Measurements from ENCODE around the gene RNF5. TPM values are rescaled to one million over a fixed set of nuclear protein-coding genes. Genes with fewer than 3 reads are reported as not detected.
A peak's percentile ranks its signal among the peaks of the same experiment; 100 is the strongest.

The RNF5 gene
- total and polyA plus RNA-seq, 9 of the 15 experiments (the other 6 are each of a cell fraction or from before 2014, with no cell fraction given), result 62.2 to 245 (median 129) TPM

DNA sequence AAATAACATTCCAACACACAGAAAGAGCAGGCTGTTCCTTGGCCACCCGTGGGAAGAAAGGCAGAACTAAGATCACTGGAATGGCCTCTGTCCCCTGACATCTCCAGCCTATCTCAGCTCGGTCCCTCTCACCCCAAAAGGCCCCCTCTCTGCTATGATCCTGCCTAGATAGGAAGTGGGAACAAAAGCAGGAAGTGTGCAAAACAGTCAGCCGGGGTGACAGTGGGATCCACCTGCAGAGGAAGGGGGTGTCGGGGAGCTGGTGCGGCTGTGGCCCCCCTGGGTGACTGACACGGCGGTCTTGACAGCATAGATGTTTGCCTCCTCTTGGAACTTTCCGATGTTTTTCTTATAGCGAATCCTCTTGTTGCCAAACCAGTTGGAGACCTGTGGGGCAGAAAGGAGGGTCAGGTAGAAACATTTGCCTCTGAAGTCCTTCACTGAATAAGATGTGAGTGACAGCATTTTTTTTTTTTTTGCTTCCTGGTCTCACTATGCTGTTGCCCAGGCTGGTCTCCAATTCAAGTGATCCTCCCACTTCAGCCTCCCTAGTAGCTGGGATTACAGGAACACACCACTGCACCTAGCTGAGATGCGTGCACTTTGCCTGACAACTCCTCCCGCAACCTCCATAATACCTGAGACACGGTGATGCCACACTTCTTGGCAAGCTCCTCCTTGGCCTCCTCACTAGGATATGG, 9.0 kb downstream of the RNF5 start (continued):
- TF ChIP-seq IRF2 (CRISPR knock-in tag; IDR thresholded peaks at IDR 0.05), result no peak
- TF ChIP-seq, protein P1, sequence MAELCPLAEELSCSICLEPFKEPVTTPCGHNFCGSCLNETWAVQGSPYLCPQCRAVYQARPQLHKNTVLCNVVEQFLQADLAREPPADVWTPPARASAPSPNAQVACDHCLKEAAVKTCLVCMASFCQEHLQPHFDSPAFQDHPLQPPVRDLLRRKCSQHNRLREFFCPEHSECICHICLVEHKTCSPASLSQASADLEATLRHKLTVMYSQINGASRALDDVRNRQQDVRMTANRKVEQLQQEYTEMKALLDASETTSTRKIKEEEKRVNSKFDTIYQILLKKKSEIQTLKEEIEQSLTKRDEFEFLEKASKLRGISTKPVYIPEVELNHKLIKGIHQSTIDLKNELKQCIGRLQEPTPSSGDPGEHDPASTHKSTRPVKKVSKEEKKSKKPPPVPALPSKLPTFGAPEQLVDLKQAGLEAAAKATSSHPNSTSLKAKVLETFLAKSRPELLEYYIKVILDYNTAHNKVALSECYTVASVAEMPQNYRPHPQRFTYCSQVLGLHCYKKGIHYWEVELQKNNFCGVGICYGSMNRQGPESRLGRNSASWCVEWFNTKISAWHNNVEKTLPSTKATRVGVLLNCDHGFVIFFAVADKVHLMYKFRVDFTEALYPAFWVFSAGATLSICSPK (IDR thresholded peaks at IDR 0.05; ENCODE audit: borderline replicate concordance), result no peak
- TF ChIP-seq ZNF75A (CRISPR knock-in tag; IDR thresholded peaks at IDR 0.05), result no peak
- TF ChIP-seq SPI1 (IDR thresholded peaks at IDR 0.05; ENCODE audit: borderline replicate concordance, low read depth, low read length), result peak; percentile 65; the same call in 1 of the 2 replicates
- no peak for TF ChIP-seq NFATC3 (IDR thresholded peaks at IDR 0.05)
- TF ChIP-seq, protein P2, sequence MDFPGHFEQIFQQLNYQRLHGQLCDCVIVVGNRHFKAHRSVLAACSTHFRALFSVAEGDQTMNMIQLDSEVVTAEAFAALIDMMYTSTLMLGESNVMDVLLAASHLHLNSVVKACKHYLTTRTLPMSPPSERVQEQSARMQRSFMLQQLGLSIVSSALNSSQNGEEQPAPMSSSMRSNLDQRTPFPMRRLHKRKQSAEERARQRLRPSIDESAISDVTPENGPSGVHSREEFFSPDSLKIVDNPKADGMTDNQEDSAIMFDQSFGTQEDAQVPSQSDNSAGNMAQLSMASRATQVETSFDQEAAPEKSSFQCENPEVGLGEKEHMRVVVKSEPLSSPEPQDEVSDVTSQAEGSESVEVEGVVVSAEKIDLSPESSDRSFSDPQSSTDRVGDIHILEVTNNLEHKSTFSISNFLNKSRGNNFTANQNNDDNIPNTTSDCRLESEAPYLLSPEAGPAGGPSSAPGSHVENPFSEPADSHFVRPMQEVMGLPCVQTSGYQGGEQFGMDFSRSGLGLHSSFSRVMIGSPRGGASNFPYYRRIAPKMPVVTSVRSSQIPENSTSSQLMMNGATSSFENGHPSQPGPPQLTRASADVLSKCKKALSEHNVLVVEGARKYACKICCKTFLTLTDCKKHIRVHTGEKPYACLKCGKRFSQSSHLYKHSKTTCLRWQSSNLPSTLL (IDR thresholded peaks at IDR 0.05), result no peak
- TF ChIP-seq, protein P3, sequence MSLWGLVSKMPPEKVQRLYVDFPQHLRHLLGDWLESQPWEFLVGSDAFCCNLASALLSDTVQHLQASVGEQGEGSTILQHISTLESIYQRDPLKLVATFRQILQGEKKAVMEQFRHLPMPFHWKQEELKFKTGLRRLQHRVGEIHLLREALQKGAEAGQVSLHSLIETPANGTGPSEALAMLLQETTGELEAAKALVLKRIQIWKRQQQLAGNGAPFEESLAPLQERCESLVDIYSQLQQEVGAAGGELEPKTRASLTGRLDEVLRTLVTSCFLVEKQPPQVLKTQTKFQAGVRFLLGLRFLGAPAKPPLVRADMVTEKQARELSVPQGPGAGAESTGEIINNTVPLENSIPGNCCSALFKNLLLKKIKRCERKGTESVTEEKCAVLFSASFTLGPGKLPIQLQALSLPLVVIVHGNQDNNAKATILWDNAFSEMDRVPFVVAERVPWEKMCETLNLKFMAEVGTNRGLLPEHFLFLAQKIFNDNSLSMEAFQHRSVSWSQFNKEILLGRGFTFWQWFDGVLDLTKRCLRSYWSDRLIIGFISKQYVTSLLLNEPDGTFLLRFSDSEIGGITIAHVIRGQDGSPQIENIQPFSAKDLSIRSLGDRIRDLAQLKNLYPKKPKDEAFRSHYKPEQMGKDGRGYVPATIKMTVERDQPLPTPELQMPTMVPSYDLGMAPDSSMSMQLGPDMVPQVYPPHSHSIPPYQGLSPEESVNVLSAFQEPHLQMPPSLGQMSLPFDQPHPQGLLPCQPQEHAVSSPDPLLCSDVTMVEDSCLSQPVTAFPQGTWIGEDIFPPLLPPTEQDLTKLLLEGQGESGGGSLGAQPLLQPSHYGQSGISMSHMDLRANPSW (CRISPR knock-in tag; IDR thresholded peaks at IDR 0.05), result no peak
- TF ChIP-seq TGIF2 (CRISPR knock-in tag; IDR thresholded peaks at IDR 0.05), result no peak
- TF ChIP-seq NR2C1 (IDR thresholded peaks at IDR 0.05), result no peak
- TF ChIP-seq NR2C1 (tag; IDR thresholded peaks at IDR 0.05), result no peak
- TF ChIP-seq ZNF699 (CRISPR knock-in tag; IDR thresholded peaks at IDR 0.05; ENCODE audit: insufficient replicate concordance), result no peak
- no peak for TF ChIP-seq KDM1A (IDR thresholded peaks at IDR 0.05)
- no peak for TF ChIP-seq HNRNPL (IDR thresholded peaks at IDR 0.05; ENCODE audit: low read depth, low read length)
- TF ChIP-seq, protein P4, sequence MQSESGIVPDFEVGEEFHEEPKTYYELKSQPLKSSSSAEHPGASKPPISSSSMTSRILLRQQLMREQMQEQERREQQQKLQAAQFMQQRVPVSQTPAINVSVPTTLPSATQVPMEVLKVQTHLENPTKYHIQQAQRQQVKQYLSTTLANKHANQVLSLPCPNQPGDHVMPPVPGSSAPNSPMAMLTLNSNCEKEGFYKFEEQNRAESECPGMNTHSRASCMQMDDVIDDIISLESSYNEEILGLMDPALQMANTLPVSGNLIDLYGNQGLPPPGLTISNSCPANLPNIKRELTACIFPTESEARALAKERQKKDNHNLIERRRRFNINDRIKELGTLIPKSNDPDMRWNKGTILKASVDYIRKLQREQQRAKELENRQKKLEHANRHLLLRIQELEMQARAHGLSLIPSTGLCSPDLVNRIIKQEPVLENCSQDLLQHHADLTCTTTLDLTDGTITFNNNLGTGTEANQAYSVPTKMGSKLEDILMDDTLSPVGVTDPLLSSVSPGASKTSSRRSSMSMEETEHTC (IDR thresholded peaks at IDR 0.05), result no peak
- TF ChIP-seq PTBP1 (IDR thresholded peaks at IDR 0.05; ENCODE audit: low read depth, low read length), result no peak
- TF ChIP-seq MCM7 (IDR thresholded peaks at IDR 0.05), result no peak
- TF ChIP-seq POLR2AphosphoS2 (IDR thresholded peaks at IDR 0.05; ENCODE audit: low read length), result 0 out of 2 replicates have a peak, but pooled peaks have one; percentile 18
- TF ChIP-seq, protein P5, sequence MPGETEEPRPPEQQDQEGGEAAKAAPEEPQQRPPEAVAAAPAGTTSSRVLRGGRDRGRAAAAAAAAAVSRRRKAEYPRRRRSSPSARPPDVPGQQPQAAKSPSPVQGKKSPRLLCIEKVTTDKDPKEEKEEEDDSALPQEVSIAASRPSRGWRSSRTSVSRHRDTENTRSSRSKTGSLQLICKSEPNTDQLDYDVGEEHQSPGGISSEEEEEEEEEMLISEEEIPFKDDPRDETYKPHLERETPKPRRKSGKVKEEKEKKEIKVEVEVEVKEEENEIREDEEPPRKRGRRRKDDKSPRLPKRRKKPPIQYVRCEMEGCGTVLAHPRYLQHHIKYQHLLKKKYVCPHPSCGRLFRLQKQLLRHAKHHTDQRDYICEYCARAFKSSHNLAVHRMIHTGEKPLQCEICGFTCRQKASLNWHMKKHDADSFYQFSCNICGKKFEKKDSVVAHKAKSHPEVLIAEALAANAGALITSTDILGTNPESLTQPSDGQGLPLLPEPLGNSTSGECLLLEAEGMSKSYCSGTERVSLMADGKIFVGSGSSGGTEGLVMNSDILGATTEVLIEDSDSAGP (CRISPR knock-in tag; IDR thresholded peaks at IDR 0.05), result no peak

Measured in K562 (cell line).